ENCODE measurements around the gene MPPED1. TPM values are rescaled to one million over a fixed set of nuclear protein-coding genes. Genes with fewer than 3 reads are reported as not detected.

MPPED1 gene
- total and polyA plus RNA-seq, 2 donors (not counting 3 experiments of a cell fraction or from before 2014, with no cell fraction given) = not detected

GRCh38 chr22:43474161-43475101 is 62.6 kb downstream of the MPPED1 start:
- TF ChIP-seq JUN (IDR thresholded peaks at IDR 0.05; ENCODE audit: borderline replicate concordance, insufficient read depth, insufficient read length, low read depth) (no peak), POLR2AphosphoS5 (IDR thresholded peaks at IDR 0.05; ENCODE audit: insufficient read depth, low read depth, low read length) (no peak), MYC (IDR thresholded peaks at IDR 0.05; ENCODE audit: low read depth, low read length) (no peak), CTCF (IDR thresholded peaks at IDR 0.05; ENCODE audit: extremely low read depth in 1 of 2, insufficient read depth in 1 of 2, low read depth in 1 of 2, low read length in 2 of 2) (no peak), FOS (IDR thresholded peaks at IDR 0.05; ENCODE audit: borderline replicate concordance, insufficient read depth, low read length) (no peak), EZH2 (IDR thresholded peaks at IDR 0.05; ENCODE audit: borderline replicate concordance, low read depth, low read length, severe bottlenecking) (no peak), MAX (IDR thresholded peaks at IDR 0.05; ENCODE audit: insufficient read depth, insufficient read length) (no peak)
- H2AFZ ChIP-seq (ENCODE audit: low read depth, low read length) = no peak overlapping the region
- H3K4me3 ChIP-seq (replicated peaks in 1 of 3; ENCODE audit: insufficient read depth in 1 of 3, low read depth in 1 of 3, low read length in 3 of 3) = no peak overlapping the region
- BruUV-seq (replicated peaks) = no TSS peak
- no peak overlapping the region for H3K27ac ChIP-seq (ENCODE audit: insufficient read depth, low read depth, low read length)
- no peak overlapping the region for H3K9ac ChIP-seq (replicated peaks; ENCODE audit: extremely low read depth, insufficient read depth, low read length)
- dilution Hi-C loops (cut with MboI; ENCODE audit: extremely low pct_ligation_motif_present, low sequenced_read_pairs) = no loop called here
- H3K36me3 ChIP-seq (ENCODE audit: control insufficient read depth in 2 of 2, extremely low read depth in 1 of 2, insufficient read depth in 2 of 2, low read length in 2 of 2) = no peaks in the 10 kb centered on the region
- no peaks in the 10 kb centered on the region for H3K9me1 ChIP-seq (replicated peaks; ENCODE audit: control insufficient read depth, extremely low read depth, insufficient read depth, low read length)
- no peak for DNase-seq (ENCODE audit: low read depth, low spot score)
- no peak overlapping the region for H3K4me2 ChIP-seq (ENCODE audit: insufficient read depth, low read length)
- H3K4me1 ChIP-seq (ENCODE audit: control insufficient read depth, extremely low read depth, insufficient read depth, low read length) = no peaks in the 10 kb centered on the region
- no peaks in the 10 kb centered on the region for H3K9me3 ChIP-seq (replicated peaks; ENCODE audit: control insufficient read depth, insufficient read depth, low read length)
- no peaks in the 10 kb centered on the region for H3K27me3 ChIP-seq (ENCODE audit: control insufficient read depth in 2 of 2, insufficient read depth in 2 of 2, low read length in 2 of 2)
- no peaks in the 10 kb centered on the region for H4K20me1 ChIP-seq (replicated peaks; ENCODE audit: control insufficient read depth, extremely low read depth, insufficient read depth, low read length)
- ChIA-PET CTCF (no interaction called here), POLR2A (no interaction called here)
- intact Hi-C loops (cut with micrococcal nuclease) = no loop called here
- FAIRE-seq = no peak
- no peaks in the 10 kb centered on the region for H3K79me2 ChIP-seq (ENCODE audit: control insufficient read depth, insufficient read depth, low read length)
